Small intestine (tissue), 7 donors: Measurements from ENCODE around the gene XPO1. TPM values are rescaled to one million over a fixed set of nuclear protein-coding genes. Genes with fewer than 3 reads are reported as not detected.
"Not testable (repeated sequence)": the region's sequence is repeated elsewhere in the genome, so short reads cannot be mapped to it uniquely, and the experiment has no call there.

ENCODE experiments used
- DNase-seq, 2 donors: peaks; one replicate each; pipeline versions ENCODE4 v3.0.0 to v3.0.0-alpha.2; 2013
- FAIRE-seq: peaks from 2 replicates; lab custom pipeline; 2012; peaks lifted over from hg19 to GRCh38; lab: Jason Lieb, UNC
- H3K27ac ChIP-seq, 3 donors: one replicate each; pipeline ENCODE4 v1.5.1; 2013; ENCODE audit warnings: low read length in 2 of 3, mild to moderate bottlenecking in 2 of 3, control low read depth in 1 of 3, inconsistent platforms in 1 of 3, low read depth in 1 of 3, moderate library complexity in 1 of 3
- H3K27me3 ChIP-seq, 3 donors: one replicate each; pipeline ENCODE4 v1.6.1; 2013; ENCODE audit warnings: low read length in 3 of 3, inconsistent platforms in 1 of 3; ENCODE audit not compliant: control insufficient read depth in 3 of 3, insufficient read depth in 3 of 3
- H3K36me3 ChIP-seq, 3 donors: one replicate each; pipeline ENCODE4 v1.6.1; 2013; ENCODE audit warnings: low read length in 3 of 3, inconsistent platforms in 1 of 3, low read depth in 1 of 3, mild to moderate bottlenecking in 1 of 3, moderate library complexity in 1 of 3; ENCODE audit not compliant: control insufficient read depth in 3 of 3, insufficient read depth in 2 of 3
- H3K4me1 ChIP-seq, 3 donors: one replicate each; pipeline ENCODE4 v1.6.1; 2013; ENCODE audit warnings: low read length in 2 of 3, inconsistent platforms in 1 of 3, low read depth in 1 of 3, mild to moderate bottlenecking in 1 of 3, moderate library complexity in 1 of 3; ENCODE audit not compliant: control insufficient read depth in 3 of 3, insufficient read depth in 2 of 3
- H3K4me3 ChIP-seq, 3 donors: one replicate each; pipeline ENCODE4 v1.5.1; 2013; ENCODE audit warnings: low read length in 3 of 3, control low read depth in 1 of 3, inconsistent platforms in 1 of 3, low read depth in 1 of 3, mild to moderate bottlenecking in 1 of 3, moderate library complexity in 1 of 3
- H3K9me3 ChIP-seq, 2 donors: one replicate each; pipeline ENCODE4 v1.6.1; 2013; ENCODE audit warnings: low read depth in 1 of 2, low read length in 1 of 2; ENCODE audit not compliant: control insufficient read depth in 2 of 2, insufficient read depth in 1 of 2
- WGBS, 3 donors: extraction: QIAGEN DNeasy Blood & Tissue Kit; methylation state at CpG; one replicate each; pipeline ENCODE4 v1.1.7; 2013; 5-methylcytosine and 5-hydroxymethylcytosine counted together
- polyA plus RNA-seq, 4 donors: library from polyadenylated mRNA; stranded (reverse) in 3 of 4; unstranded in 1 of 4; fragments of 200-250 nt in 3 of 4; fragments of 120-200 nt in 1 of 4; gene quantifications; one replicate each; pipeline versions ENCODE4 v1.2.1 to v1.2.3, GENCODE V29; 2013
- donor health status: healthy with polysubstance abuse.
- donor health status: control.
- donor health status: control.
- donor health status: Bipolar disorder and iron deficiency.
- donor health status: healthy.

The XPO1 gene
- polyA plus RNA-seq, 4 donors = 15.9 to 141 (median 39.2) TPM

DNA sequence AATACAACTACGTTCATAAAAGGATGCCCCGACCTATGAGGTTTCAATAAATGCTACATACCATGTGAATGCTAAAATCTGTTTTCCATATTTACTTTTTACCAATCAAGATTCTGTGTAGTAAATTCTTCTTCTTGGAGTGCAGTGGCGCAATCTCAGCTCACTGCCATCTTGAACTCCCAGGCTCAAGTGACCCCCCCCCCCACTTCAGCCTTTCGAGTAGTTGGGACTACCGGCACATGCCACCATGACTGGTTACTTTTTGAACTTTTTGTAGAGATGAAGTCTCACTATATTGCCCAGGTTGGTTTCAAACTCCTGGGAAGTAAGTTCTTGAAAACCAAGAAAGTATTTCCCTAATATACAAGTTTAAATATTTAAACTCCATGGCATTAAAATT, 52.9 kb downstream of the XPO1 start:
- 95 to 99% (median 96%) methylated on average over 5 of the region's 5 CpGs for WGBS, 3 donors
- Histone ChIP-seq H3K27ac (no peak overlapping the region), H3K4me1 (no peaks in the 10 kb centered on the region), H3K36me3 (peaks cover 7 to 55% (median 10%) of the 10 kb centered on the region in 3 donors), H3K4me3 (no peak overlapping the region), H3K27me3 (no peaks in the 10 kb centered on the region), H3K9me3 (no peaks in the 10 kb centered on the region)
- FAIRE-seq = no peak
- DNase-seq = no peak

DNA sequence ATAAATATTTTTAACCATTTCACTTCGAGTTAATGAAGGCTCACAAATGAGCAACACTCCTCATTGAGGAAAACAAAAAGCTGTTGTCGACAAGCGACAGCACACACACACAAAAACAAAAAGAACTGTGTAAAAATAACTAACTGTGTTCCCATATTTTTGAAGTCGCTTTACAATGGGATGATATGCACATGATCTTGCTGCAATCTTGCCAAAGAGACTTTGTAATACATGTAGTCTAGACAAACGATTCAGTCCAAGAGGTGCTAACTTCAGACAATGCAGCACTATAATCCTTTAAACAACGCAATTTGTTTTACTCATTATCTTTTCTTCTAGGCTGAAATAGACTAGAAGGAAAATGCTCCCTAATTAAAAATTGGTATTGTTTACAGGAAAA, 60.1 kb downstream of the XPO1 start:
- Histone ChIP-seq H3K9me3 (no peaks in the 10 kb centered on the region), H3K27me3 (no peaks in the 10 kb centered on the region), H3K4me1 (no peaks in the 10 kb centered on the region), H3K4me3 (no peak overlapping the region), H3K27ac (no peak overlapping the region), H3K36me3 (peaks cover 13 to 51% (median 17%) of the 10 kb centered on the region in 3 donors)
- 77 to 85% (median 85%) methylated on average over 6 of the region's 6 CpGs for WGBS, 3 donors
- FAIRE-seq (no peak), DNase-seq (no peak)

DNA sequence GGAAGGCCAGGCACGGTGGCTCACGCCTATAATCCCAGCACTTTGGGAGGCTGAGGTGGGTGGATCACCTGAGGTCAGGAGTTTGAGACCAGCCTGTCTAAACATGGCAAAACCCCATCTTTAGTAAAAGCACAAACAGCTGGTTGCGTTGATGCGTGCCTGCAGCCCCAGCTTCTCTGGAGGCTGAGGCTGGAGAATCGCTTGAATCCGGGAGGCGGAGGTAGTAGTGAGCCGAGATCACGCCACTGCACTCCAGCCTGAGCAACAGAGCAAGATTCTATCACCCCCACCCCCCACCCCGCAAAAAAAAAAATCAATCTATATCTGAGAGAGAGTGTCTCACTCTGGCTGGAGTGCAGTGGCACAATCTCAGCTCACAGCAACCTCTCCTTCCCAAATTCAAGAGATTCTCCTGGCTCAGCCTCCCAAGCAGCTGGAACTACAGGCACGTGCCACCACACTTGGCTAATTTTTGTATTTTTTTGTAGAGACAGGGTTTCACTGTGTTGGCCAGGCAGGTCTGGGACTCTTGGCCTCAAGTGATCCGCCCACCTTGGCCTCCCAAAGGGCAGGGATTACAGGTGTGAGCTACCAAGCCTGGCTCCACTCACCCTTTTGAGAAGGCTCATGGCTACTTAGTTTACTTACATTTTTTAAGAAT, 61.1 kb downstream of the XPO1 start:
- H3K4me3 ChIP-seq, H3K4me1 ChIP-seq, DNase-seq, H3K9me3 ChIP-seq, H3K27me3 ChIP-seq, H3K27ac ChIP-seq, FAIRE-seq: not testable (repeated sequence)
- H3K36me3 ChIP-seq = peaks cover 9 to 49% (median 17%) of the 10 kb centered on the region in 3 donors
- 94 to 96% (median 96%) methylated on average over 12 of the region's 12 CpGs for WGBS, 3 donors

DNA sequence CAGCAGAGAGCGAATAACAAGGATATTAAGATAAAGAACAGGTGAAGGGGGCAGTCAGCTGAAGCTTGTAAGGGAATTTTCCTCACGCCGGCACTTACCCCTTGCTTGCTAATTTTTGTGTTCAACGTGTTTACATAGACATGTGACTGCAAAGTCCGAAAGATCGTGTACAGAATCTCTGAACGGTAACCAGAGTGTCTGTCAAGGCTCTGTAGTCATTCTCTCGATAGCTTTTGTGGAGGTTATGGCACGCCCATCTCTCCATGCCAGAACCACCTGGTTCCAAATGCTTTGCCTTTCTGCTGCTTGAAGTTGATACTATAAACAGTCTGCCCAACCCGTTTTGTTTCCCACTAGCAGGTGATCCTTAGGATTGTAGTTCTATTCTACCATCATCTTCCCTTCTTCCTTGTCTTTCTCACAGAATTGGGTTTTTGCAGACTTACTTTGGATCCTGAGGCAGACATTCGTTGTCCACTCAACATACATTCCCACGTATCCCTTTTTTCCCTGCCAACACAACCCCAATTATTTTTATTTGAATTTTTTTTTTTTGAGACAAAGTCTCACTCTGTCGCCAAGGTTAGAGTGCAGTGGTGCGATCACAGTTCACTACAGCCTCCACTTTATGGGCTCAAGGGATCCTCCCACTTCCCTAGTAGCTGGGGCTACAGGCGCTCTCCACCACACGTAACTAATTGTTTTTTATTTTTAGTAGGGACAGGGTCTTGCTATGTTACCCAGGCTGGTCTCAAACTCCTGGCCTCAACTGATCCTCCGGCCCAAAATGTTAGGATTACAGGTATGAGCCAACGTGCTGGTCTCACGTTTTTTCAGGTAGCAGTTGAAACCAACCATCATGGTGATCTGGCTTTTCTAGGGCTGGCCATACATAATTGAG, 66.0 kb downstream of the XPO1 start:
- peak overlapping the region; percentile 95 to 100 (median 98) for H3K27ac ChIP-seq
- FAIRE-seq (no peak), DNase-seq (peak; percentile 55 to 76)
- WGBS, 3 donors = 33 to 37% (median 36%) methylated on average over 19 of the region's 19 CpGs
- no peaks in the 10 kb centered on the region for H3K27me3 ChIP-seq
- peaks cover 0 to 26% (median 0%) of the 10 kb centered on the region in 3 donors for H3K36me3 ChIP-seq
- H3K4me3 ChIP-seq = peak overlapping the region; percentile 84 to 100 (median 84)
- H3K4me1 ChIP-seq = peaks cover 0 to 3% (median 0%) of the 10 kb centered on the region in 3 donors
- H3K9me3 ChIP-seq = no peaks in the 10 kb centered on the region

DNA sequence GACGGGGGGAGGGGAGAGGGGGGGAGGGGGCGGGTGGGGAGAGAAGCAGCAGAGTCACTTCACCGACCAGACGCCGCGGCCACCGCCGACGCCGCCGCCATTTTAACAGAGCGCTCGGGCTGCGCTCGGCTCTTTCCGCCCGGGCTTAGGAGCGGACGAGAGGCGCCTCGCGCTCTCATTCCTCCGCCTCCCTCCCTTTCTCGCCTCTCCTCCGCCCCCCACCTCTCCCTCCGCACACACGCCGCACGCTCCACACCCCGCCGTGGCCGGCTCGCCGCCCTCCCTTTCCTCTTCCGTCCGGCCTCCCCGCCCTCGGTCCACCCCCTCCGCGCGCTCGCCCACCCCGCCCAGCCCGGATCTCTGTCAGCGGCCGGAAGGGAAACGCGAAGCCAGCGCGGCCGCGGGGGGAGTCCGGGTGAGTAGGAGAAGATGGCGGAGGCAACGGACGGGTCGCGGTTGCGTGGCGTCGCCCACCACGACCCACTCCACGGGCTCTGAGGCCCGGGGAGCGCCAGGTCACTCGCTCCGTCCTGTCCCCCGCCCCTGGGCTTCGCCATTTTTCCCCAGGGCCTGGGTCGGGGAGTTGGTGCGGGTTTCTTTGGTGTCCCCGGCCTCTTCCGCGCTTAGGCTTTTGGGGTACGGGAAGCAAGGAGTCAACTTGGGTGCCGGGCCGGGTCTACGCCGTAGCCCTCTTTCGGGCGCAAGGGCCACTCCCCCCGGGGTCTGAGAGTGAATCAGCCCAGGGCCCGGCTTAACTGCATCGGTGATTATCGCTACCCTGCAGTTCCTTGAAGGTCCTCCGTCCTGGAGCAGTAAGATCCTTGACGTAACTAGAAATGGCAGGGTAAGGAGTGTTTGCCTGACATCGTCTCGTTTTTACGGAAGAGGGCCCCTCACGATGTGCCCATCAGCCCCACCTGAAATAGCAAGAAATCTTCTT, 66.9 kb downstream of the XPO1 start, which contains the start of gene USP34:
USP34 (minus strand) TSS at position 123 of the 940 bp plus-strand sequence. CDS start 395 bp downstream, outside the sequence.
- FAIRE-seq (no peak), DNase-seq (peak; percentile 96 to 97)
- Histone ChIP-seq H3K4me3 (peak within 1 kb of the TSS; percentile 84 to 100 (median 95)), H3K27ac (peak within 1 kb of the TSS; percentile 95 to 100 (median 98)), H3K27me3 (no peaks in the 10 kb centered on the region), H3K36me3 (peaks cover 0 to 28% (median 0%) of the 10 kb centered on the region in 3 donors), H3K9me3 (no peaks in the 10 kb centered on the region), H3K4me1 (peaks cover 0 to 3% (median 0%) of the 10 kb centered on the region in 3 donors)
- WGBS, 3 donors = 0 to 1% (median 0%) methylated on average over 38 to 89 of the region's 91 CpGs

DNA sequence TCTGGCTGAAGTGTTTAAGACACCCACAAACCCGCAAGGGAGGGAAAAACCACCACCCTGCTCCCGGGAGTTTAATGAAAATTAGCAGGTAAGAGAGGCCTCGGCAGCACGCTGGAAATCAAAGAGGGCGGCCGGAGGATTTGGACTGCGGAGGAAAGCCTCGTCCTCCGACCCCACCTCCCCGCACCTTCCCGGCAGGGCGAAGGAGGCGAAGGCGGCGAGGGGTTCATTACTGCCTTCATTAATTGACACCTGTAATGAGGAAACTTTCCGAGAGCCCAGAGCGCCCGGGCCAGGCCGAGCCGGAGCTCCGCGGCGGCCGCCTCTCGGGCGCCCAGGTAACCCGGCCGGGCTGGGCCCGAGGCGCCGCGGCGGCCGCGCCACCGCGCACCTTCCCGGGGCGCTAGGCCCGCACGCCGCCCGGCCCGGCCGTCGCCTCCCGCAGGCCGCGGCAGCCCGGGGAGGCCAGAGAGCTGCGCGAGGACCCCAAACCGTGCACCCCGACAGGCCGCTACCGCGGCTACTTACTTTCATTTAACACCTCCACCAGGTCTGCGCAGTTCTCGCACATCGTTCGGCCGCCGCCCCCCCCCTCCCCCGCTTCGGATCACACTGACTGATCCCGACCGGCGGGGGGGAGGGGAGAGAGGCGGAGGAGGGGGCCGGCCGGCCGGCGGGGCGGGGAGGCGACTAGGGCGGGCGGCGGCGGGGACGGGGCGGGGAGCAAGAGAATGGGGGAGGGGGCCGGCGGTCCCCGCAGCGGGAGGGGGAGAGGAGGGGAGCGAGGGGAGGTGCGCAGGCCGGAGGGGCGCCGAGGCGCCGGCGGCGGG, 67.8 kb downstream of the XPO1 start:
- DNase-seq (peak; percentile 88 to 91), FAIRE-seq (no peak)
- 0% methylated on average over 30 to 76 of the region's 94 CpGs for WGBS, 3 donors
- H3K9me3 ChIP-seq = no peaks in the 10 kb centered on the region
- peak overlapping the region; percentile 83 to 95 (median 84) for H3K4me3 ChIP-seq
- H3K36me3 ChIP-seq = peaks cover 0 to 21% (median 0%) of the 10 kb centered on the region in 3 donors
- H3K27me3 ChIP-seq = no peaks in the 10 kb centered on the region
- peaks cover 0 to 3% (median 0%) of the 10 kb centered on the region in 3 donors for H3K4me1 ChIP-seq
- H3K27ac ChIP-seq = peak overlapping the region; percentile 91 to 100 (median 95)

DNA sequence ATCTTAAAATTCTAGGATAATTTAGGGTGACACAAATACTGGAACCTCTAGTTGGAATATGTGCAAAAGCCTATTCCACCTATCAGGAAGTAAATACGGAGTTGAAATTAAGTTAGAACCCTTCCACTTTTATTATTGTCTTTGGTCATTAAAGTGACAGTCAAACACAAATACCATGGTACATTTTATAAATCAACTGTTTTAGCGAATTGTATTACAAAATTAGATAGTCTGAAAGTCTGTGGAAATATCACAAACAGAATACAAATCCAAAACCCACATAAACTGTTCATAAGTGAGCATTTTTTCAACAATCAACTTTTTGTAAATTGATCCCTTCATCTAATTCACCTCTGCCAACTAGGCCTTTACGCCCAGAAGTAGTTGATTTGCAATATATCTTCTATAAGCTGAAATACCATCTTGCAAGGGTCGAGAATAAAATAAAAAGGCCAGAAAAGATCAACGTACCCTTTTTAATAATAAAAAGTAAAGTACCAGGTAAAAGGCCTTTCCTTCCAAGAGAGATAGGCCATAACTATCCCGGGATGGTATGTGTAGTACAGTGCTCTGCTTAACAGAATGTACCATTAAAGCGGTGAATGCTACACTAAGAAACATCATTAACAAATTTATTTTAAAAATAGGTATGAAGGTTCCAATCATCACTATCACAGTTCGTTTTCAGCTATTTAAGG, 68.6 kb downstream of the XPO1 start:
- Histone ChIP-seq H3K27me3 (no peaks in the 10 kb centered on the region), H3K4me3 (peak overlapping the region; percentile 83 to 95 (median 84)), H3K9me3 (no peaks in the 10 kb centered on the region), H3K4me1 (peaks cover 0 to 3% (median 0%) of the 10 kb centered on the region in 3 donors), H3K27ac (peak overlapping the region; percentile 91 to 100 (median 95)), H3K36me3 (peaks cover 0 to 21% (median 0%) of the 10 kb centered on the region in 3 donors)
- WGBS, 3 donors = 2 to 5% (median 3%) methylated on average over 8 of the region's 8 CpGs
- DNase-seq (peak; percentile 17 to 29), FAIRE-seq (no peak)
